ENCODE measurements around the gene PLXNB1. TPM values are rescaled to one million over a fixed set of nuclear protein-coding genes. Genes with fewer than 3 reads are reported as not detected.

Gene PLXNB1, protein sequence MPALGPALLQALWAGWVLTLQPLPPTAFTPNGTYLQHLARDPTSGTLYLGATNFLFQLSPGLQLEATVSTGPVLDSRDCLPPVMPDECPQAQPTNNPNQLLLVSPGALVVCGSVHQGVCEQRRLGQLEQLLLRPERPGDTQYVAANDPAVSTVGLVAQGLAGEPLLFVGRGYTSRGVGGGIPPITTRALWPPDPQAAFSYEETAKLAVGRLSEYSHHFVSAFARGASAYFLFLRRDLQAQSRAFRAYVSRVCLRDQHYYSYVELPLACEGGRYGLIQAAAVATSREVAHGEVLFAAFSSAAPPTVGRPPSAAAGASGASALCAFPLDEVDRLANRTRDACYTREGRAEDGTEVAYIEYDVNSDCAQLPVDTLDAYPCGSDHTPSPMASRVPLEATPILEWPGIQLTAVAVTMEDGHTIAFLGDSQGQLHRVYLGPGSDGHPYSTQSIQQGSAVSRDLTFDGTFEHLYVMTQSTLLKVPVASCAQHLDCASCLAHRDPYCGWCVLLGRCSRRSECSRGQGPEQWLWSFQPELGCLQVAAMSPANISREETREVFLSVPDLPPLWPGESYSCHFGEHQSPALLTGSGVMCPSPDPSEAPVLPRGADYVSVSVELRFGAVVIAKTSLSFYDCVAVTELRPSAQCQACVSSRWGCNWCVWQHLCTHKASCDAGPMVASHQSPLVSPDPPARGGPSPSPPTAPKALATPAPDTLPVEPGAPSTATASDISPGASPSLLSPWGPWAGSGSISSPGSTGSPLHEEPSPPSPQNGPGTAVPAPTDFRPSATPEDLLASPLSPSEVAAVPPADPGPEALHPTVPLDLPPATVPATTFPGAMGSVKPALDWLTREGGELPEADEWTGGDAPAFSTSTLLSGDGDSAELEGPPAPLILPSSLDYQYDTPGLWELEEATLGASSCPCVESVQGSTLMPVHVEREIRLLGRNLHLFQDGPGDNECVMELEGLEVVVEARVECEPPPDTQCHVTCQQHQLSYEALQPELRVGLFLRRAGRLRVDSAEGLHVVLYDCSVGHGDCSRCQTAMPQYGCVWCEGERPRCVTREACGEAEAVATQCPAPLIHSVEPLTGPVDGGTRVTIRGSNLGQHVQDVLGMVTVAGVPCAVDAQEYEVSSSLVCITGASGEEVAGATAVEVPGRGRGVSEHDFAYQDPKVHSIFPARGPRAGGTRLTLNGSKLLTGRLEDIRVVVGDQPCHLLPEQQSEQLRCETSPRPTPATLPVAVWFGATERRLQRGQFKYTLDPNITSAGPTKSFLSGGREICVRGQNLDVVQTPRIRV (N-terminal part only)
- 115 and 137 TPM in 2 replicates for total RNA-seq

DNA sequence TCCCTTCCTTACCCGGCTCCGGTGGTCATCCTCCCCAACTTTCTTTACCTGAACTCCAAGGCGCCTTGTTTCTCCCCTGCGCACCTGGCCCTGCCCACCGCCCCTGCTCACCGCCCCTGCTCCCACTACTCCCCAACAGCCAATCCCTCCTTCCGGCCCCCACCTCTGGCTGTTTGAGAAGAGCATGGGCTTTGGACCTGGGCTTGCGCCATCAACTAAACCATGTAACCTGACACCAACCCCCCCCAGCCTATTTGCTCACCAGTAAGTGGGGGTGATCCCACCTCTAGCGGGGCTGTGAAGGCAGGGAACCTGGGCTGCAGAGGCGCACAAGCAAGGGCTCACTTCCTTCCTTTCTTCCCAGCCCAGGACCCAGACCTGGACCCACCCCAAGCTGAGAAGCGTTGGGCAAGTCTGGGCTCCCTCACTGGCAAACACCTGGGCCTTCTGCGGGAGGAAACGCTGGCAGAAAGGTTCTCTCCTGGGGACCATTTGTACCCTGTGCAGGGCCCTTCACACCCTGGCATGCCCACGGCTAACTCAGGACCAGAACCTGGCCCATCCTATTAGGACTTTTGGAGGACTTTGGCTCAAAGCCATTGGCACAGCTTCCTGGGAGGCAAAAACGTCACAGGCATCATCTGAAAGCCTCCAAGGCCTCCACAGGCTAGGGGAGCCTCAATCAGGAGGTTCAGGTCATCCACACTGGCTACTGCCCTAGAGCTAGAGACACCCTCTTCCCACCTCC is at the start of gene PLXNB1:
Gene PLXNB1, minus strand, starts transcription at position 127 of the 748 bp plus-strand sequence. CDS start 5,475 bp downstream, outside the sequence.
- TF ChIP-seq, protein P1, sequence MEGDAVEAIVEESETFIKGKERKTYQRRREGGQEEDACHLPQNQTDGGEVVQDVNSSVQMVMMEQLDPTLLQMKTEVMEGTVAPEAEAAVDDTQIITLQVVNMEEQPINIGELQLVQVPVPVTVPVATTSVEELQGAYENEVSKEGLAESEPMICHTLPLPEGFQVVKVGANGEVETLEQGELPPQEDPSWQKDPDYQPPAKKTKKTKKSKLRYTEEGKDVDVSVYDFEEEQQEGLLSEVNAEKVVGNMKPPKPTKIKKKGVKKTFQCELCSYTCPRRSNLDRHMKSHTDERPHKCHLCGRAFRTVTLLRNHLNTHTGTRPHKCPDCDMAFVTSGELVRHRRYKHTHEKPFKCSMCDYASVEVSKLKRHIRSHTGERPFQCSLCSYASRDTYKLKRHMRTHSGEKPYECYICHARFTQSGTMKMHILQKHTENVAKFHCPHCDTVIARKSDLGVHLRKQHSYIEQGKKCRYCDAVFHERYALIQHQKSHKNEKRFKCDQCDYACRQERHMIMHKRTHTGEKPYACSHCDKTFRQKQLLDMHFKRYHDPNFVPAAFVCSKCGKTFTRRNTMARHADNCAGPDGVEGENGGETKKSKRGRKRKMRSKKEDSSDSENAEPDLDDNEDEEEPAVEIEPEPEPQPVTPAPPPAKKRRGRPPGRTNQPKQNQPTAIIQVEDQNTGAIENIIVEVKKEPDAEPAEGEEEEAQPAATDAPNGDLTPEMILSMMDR (IDR thresholded peaks at IDR 0.05; ENCODE audit: insufficient read depth, low read length, poor library complexity, severe bottlenecking) = no peak
- DNase-seq (ENCODE audit: low read depth) = no peak
- peak within 1 kb of the TSS; percentile 81 for H3K4me3 ChIP-seq (ENCODE audit: low read depth, low read length)
- no peaks in the 10 kb centered on the region for H3K36me3 ChIP-seq (ENCODE audit: control insufficient read depth, insufficient read depth, low read length)
- no peaks in the 10 kb centered on the region for H3K27me3 ChIP-seq (ENCODE audit: control insufficient read depth, insufficient read depth, low read length)

DNA sequence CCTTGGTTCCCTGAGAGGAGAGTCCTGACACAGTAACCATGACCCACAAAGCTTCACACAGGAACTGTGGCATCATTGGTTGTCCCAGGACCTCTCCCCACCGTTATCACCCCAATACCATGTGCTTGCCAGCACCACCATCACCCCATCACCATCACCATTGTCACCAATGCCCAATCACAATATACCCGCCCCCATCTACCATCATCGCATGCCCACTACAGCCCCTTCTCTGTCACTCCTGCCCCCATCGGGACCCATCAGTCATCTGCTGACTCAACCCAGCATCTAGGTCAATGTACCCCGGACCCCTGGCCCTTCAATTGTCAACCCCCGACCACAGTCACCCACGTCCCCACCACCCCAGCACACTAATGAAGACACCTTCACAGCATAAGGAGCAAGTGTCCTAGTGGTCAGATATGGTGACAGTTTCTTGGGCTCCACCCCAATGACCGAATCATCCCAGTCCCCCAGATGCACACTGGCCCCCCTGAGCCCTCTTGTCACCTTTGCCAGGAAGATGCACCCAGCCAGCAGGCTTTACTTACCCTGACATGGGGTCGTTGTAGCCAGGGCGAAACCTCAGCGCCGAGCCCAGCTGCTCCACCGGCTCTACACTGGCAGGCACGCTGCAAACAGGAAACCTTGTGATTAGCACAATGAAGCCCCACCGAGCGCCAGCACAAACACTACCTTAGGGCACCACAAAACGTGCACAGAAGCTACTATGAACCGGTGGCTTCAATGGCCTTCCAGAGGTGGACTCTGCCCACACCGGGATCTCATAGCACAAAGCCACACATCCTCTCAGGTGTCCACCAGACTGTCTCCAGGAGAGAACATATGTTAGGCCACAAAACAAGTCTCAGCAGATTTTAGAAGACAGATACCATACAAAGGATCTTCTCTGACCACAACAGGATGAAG is 49.0 kb upstream of the PLXNB1 start:
- H3K36me3 ChIP-seq (ENCODE audit: control insufficient read depth, insufficient read depth, low read length) = no peaks in the 10 kb centered on the region
- TF ChIP-seq, protein P1 (IDR thresholded peaks at IDR 0.05; ENCODE audit: insufficient read depth, low read length, poor library complexity, severe bottlenecking) = no peak
- no peak overlapping the region for H3K4me3 ChIP-seq (ENCODE audit: low read depth, low read length)
- no peak for DNase-seq (ENCODE audit: low read depth)
- no peaks in the 10 kb centered on the region for H3K27me3 ChIP-seq (ENCODE audit: control insufficient read depth, insufficient read depth, low read length)

DNA sequence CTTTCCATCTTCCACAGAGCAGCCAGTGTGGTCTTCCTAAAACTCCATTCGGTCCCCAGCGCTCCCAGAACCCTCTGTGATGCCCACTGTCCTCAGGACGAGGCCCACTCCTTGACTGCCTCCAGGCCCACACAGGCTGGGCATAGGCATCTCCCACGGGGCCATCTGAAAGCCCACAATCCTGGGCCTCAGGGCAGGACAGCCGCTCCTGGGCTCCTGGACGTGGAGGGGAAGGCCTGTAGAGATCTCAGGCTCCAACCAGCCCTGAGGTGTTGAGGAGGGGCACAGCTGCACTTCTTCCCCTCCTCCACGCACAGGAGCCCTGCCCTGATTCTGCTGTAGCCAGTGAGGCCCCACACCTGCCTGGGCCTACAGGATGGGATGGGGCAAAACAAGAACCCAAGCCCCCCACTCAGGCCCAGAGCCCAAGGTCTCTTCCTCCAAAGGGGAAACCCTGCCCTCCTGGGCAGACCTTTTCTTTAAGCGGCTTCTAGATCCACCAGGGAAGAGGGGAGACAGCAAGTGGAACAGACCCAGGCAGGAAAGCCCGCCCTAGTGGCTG is 48.2 kb upstream of the PLXNB1 start:
- no peak overlapping the region for H3K4me3 ChIP-seq (ENCODE audit: low read depth, low read length)
- TF ChIP-seq, protein P1 (IDR thresholded peaks at IDR 0.05; ENCODE audit: insufficient read depth, low read length, poor library complexity, severe bottlenecking) = no peak
- no peak for DNase-seq (ENCODE audit: low read depth)
- no peaks in the 10 kb centered on the region for H3K27me3 ChIP-seq (ENCODE audit: control insufficient read depth, insufficient read depth, low read length)
- no peaks in the 10 kb centered on the region for H3K36me3 ChIP-seq (ENCODE audit: control insufficient read depth, insufficient read depth, low read length)

DNA sequence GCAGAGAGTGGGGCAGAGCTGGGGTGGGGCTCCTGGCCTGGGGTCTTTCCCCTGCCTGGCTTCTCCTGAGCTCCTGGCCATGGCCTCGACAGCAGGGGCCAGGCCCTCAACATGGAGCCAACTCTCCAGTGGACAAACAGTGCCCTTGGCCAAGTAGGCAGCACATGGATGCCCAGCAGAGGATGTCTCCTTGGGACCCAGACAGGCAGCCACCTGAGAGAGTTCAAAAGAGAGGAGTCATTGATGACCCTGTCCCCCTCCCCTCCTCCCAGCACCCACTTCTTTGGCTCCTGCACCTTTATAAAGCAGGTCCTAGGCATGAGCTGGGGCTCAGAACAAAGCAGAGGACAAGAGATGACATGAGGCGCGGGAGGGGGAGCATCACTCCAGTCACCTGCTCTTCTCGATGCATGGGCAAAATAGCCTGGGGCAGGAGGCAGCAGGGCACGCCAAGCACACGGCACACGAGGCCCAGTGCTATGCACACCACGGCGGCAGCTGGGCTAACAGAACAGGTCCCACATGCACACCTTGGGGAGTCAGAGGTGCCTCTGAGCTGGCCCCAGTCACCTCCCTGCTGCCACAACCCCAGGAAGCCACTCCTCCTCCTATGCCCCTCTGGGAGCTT is 46.7 kb upstream of the PLXNB1 start:
- TF ChIP-seq, protein P1 (IDR thresholded peaks at IDR 0.05; ENCODE audit: insufficient read depth, low read length, poor library complexity, severe bottlenecking) = no peak
- H3K36me3 ChIP-seq (ENCODE audit: control insufficient read depth, insufficient read depth, low read length) = no peaks in the 10 kb centered on the region
- no peaks in the 10 kb centered on the region for H3K27me3 ChIP-seq (ENCODE audit: control insufficient read depth, insufficient read depth, low read length)
- DNase-seq (ENCODE audit: low read depth) = no peak
- H3K4me3 ChIP-seq (ENCODE audit: low read depth, low read length) = no peak overlapping the region

Data from kidney epithelial cell (primary cell).